ENCODE results near the gene MED27. TPM values are rescaled to one million over a fixed set of nuclear protein-coding genes. Genes with fewer than 3 reads are reported as not detected.

Gene MED27
- total RNA-seq, 1 donor: 25.7 TPM

GRCh38 chr9:131976157-131977108, 103.2 kb downstream of the MED27 start:
- no peak for TF ChIP-seq CTCF (IDR thresholded peaks at IDR 0.05; ENCODE audit: extremely low read depth, low read depth, low read length)
- DNase-seq (ENCODE audit: insufficient read length, low spot score, missing footprints): no peak

DNA sequence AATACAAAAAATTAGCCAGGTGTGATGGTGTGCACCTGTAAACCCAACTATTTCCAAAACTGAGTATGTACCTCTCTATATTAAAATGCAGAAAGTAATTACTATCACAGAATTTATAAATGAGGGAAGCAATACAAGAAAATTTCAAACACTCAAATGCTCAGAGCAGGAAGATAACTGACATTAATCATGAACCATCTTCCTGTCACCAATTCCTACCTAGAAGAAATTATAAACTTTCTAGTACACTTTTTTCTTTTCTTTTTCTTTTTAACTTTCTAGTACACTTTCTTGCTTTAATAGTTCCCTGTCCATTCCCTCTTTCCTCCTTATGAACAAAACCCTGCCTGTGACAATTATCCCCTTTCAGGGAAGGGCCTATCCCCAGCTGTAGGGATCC, 106.8 kb downstream of the MED27 start:
- H3K4me3 ChIP-seq (ENCODE audit: insufficient read depth, low read length): no peak overlapping the region
- H3K4me2 ChIP-seq (ENCODE audit: insufficient read depth, low read length): no peak overlapping the region
- no peaks in the 10 kb centered on the region for H3K9me3 ChIP-seq (ENCODE audit: low read depth, low read length)
- no peak for DNase-seq (ENCODE audit: insufficient read length, low spot score, missing footprints)
- peaks cover 33% of the 10 kb centered on the region for H3K79me2 ChIP-seq (ENCODE audit: insufficient read depth, low read length)
- H3K27ac ChIP-seq (ENCODE audit: low read depth, low read length): no peak overlapping the region
- TF ChIP-seq CTCF (IDR thresholded peaks at IDR 0.05; ENCODE audit: extremely low read depth, low read depth, low read length): no peak
- H3K36me3 ChIP-seq (ENCODE audit: insufficient read depth, low read length): no peaks in the 10 kb centered on the region
- no peak overlapping the region for H2AFZ ChIP-seq (ENCODE audit: low read length)
- H3K4me1 ChIP-seq (ENCODE audit: insufficient read depth, low read length): no peaks in the 10 kb centered on the region
- no peaks in the 10 kb centered on the region for H3K27me3 ChIP-seq (ENCODE audit: insufficient read depth, low read length)
- H4K20me1 ChIP-seq (ENCODE audit: insufficient read depth, low read length): peaks cover 45% of the 10 kb centered on the region

More at GRCh38 chr9:131976157-131977108, 103.2 kb downstream of the MED27 start:
- Histone ChIP-seq H3K36me3 (ENCODE audit: insufficient read depth, low read length) (no peaks in the 10 kb centered on the region), H3K79me2 (ENCODE audit: insufficient read depth, low read length) (peaks cover 36% of the 10 kb centered on the region), H3K4me1 (ENCODE audit: insufficient read depth, low read length) (peaks cover 4% of the 10 kb centered on the region), H3K4me2 (ENCODE audit: insufficient read depth, low read length) (no peak overlapping the region), H2AFZ (ENCODE audit: low read length) (no peak overlapping the region), H3K4me3 (ENCODE audit: insufficient read depth, low read length) (no peak overlapping the region), H3K27ac (ENCODE audit: low read depth, low read length) (no peak overlapping the region), H3K9me3 (ENCODE audit: low read depth, low read length) (no peaks in the 10 kb centered on the region), H4K20me1 (ENCODE audit: insufficient read depth, low read length) (peaks cover 59% of the 10 kb centered on the region), H3K27me3 (ENCODE audit: insufficient read depth, low read length) (no peaks in the 10 kb centered on the region)

GRCh38 chr9:131971482-131972074, 108.1 kb downstream of the MED27 start:
- Histone ChIP-seq H3K27ac (ENCODE audit: low read depth, low read length) (no peak overlapping the region), H3K4me2 (ENCODE audit: insufficient read depth, low read length) (no peak overlapping the region), H3K27me3 (ENCODE audit: insufficient read depth, low read length) (no peaks in the 10 kb centered on the region), H2AFZ (ENCODE audit: low read length) (no peak overlapping the region), H3K4me1 (ENCODE audit: insufficient read depth, low read length) (no peaks in the 10 kb centered on the region), H3K9me3 (ENCODE audit: low read depth, low read length) (no peaks in the 10 kb centered on the region), H4K20me1 (ENCODE audit: insufficient read depth, low read length) (peaks cover 37% of the 10 kb centered on the region), H3K36me3 (ENCODE audit: insufficient read depth, low read length) (no peaks in the 10 kb centered on the region), H3K4me3 (ENCODE audit: insufficient read depth, low read length) (no peak overlapping the region), H3K79me2 (ENCODE audit: insufficient read depth, low read length) (peaks cover 24% of the 10 kb centered on the region)
- DNase-seq (ENCODE audit: insufficient read length, low spot score, missing footprints): no peak
- TF ChIP-seq CTCF (IDR thresholded peaks at IDR 0.05; ENCODE audit: extremely low read depth, low read depth, low read length): no peak

DNA sequence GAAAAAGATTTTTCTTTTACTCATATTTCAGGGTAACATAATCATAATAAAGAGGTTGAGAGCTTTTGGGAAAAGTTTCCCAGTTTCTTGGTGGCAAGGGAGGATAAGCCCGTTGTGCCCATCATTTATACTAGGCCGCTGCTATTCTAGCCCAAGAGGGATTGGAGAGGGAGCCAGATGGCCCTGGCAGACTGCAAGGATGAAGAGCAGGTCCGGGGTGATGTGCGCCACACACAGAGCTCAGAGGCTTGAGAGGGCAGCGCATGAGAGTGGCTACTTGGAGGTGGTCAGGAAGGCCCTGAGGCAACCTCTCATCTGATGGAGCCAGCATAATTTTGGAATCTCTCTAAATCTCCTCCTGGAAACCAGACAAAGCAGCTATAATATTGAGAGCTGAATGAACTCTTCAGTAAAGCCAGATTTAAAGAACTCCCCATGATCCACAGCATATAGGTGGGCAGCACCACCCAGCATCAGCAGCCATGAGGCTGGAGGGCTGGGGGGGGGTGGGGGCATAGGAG, 110.1 kb downstream of the MED27 start:
- peaks cover 14% of the 10 kb centered on the region for H3K79me2 ChIP-seq (ENCODE audit: insufficient read depth, low read length)
- no peak overlapping the region for H2AFZ ChIP-seq (ENCODE audit: low read length)
- no peak for TF ChIP-seq CTCF (IDR thresholded peaks at IDR 0.05; ENCODE audit: extremely low read depth, low read depth, low read length)
- no peak overlapping the region for H3K4me3 ChIP-seq (ENCODE audit: insufficient read depth, low read length)
- no peaks in the 10 kb centered on the region for H3K27me3 ChIP-seq (ENCODE audit: insufficient read depth, low read length)
- H3K9me3 ChIP-seq (ENCODE audit: low read depth, low read length): no peaks in the 10 kb centered on the region
- H3K27ac ChIP-seq (ENCODE audit: low read depth, low read length): no peak overlapping the region
- no peaks in the 10 kb centered on the region for H3K4me1 ChIP-seq (ENCODE audit: insufficient read depth, low read length)
- no peak overlapping the region for H3K4me2 ChIP-seq (ENCODE audit: insufficient read depth, low read length)
- H4K20me1 ChIP-seq (ENCODE audit: insufficient read depth, low read length): peaks cover 24% of the 10 kb centered on the region
- H3K36me3 ChIP-seq (ENCODE audit: insufficient read depth, low read length): no peaks in the 10 kb centered on the region
- DNase-seq (ENCODE audit: insufficient read length, low spot score, missing footprints): no peak
